NCI-H1417 treated with DMSO at 0.1 percent for 48 hours (cell line): ENCODE measurements around the gene CFAP46.
"Not testable (repeated sequence)": the region's sequence is repeated elsewhere in the genome, so short reads cannot be mapped to it uniquely, and the experiment has no call there.

Experiments used
- DNase-seq: peaks from one replicate; lab custom pipeline; 2025; lab: John Stamatoyannopoulos, UW

Gene CFAP46

DNA sequence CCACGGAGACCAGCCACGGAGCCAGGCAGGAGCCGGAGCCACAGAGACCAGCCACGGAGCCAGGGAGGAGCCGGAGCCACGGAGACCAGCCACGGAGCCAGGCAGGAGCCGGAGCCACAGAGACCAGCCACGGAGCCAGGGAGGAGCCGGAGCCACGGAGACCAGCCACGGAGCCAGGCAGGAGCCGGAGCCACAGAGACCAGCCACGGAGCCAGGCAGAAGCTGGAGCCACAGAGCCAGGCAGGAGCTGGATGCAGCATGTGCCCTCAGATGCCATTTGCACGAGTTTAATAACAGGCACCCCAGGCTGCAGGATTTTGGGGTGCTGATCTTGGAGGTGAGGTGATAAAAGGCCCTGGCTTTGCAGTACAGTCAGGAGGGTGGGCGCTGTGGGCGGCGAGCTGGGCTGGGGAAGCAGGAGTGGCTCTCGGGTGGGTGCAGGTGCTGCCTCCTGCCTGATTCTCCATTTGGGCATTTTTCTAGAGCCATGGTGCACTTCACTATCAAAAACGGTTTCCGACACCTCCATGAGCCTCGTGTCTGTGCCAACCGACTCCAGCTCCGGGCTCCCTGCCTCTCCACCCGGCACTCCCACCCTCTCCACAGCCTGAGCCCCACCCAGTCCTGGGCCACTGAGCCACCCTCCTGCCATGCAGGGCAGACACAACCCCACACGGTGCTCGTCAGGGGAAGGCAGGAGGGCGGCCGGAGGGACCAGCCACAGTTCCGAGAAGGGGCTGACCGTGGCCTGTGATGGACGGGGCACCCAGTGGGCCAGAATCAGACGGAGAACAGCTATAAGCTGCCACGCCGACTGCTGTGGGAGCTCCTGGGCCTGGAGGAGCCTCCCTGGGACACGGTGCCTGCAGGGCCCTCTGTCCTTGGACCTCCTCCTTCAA is 115.6 kb downstream of the CFAP46 start:
- DNase-seq = no peak

DNA sequence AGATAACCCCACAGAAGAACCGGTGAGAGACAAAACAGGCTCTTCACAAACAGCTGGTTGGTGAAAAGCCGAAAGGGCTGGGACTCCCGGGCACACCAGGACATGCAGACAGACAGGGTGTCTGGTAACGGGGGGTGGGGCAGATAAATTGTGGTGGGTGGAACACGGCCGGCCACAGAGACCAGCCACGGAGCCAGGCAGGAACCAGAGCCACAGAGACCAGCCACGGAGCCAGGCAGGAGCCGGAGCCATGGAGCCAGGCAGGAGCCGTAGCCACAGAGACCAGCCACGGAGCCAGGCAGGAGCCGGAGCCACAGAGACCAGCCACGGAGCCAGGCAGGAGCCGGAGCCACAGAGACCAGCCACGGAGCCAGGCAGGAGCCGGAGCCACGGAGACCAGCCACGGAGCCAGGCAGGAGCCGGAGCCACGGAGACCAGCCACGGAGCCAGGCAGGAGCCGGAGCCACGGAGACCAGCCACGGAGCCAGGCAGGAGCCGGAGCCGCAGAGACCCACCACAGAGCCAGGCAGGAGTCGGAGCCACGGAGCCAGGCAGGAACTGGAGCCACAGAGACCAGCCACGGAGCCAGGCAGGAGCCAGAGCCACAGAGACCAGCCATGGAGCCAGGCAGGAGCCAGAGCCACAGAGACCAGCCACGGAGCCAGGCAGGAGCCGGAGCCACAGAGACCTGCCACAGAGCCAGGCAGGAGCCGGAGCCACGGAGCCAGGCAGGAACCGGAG is 116.4 kb downstream of the CFAP46 start:
- DNase-seq = not testable (repeated sequence)

GRCh38 chr10:132820056-132820455 is 122.3 kb downstream of the CFAP46 start:
- no peak for DNase-seq

DNA sequence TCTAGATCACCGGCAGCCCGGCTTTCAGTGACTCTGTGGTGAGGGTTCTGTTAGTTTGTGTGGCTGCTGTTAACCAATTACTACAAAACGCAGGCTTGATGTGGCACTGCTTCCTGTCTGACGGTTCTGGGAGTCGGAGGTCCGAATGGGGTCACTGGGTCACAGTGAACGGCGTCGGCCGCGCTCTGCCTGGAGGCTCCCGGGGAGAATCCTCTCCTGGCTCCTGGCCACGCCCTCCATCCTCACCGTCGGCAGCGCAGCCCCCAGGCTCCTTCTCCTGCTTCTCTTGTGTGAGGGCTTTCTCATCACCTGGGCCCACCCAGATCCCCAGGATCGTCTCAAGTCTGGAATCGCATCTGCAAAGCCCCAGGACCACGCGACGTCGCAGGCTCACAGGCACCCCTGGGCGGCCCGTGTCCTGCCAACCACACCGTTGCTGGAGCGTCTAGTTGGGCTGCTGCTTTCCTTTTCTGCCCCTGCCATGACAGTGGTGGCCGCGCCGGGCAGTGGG is 124.6 kb downstream of the CFAP46 start:
- DNase-seq = no peak

GRCh38 chr10:132816718-132817117 is 125.7 kb downstream of the CFAP46 start:
- DNase-seq = no peak

GRCh38 chr10:132815168-132815857 is 127.1 kb downstream of the CFAP46 start:
- DNase-seq = no peak

GRCh38 chr10:132814469-132814856 is 127.9 kb downstream of the CFAP46 start:
- no peak for DNase-seq

DNA sequence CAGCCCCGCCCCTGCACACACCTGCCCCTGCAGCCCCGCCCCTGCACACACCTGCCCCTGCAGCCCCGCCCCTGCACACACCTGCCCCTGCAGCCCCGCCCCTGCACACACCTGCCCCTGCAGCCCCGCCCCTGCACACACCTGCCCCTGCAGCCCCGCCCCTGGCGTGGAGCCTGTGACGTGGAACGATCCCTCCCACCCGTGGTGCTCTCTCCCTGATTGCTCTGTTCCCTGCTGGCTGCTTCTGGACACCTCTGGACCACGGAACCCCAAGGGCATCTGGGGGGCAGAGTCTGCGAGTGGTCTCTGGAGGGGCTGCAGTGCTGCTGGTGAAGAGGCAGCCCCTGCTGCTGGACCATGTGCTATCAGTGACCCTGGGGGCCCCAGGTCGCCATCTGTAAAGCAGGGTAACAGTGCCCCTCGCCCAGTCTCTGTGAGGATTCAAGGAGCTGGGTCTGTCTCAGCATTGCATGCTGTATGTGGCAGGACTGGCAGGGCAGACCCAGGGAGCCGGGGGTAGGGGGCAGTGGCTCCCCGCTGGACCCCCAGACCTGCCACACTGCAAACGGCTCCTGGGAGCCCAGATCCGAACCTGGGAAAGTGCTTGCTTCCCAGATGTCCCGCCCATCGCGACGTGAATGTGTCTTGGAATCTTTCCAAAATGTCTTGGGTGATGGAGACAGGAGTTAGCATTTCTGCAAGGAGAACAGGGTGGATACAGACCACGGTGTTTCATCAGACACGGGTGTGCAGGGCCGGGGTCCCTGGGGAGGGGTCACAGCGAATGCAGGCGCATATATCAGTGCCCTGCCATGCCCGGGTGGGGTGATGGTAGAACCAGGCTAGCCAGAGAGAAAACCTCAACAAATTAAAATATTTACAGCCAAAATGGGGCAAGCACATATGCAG is 128.6 kb downstream of the CFAP46 start:
- no peak for DNase-seq

- DNase-seq = no peak
These were observed 129.4 kb downstream of the CFAP46 start for GRCh38 chr10:132813001-132813401.

DNA sequence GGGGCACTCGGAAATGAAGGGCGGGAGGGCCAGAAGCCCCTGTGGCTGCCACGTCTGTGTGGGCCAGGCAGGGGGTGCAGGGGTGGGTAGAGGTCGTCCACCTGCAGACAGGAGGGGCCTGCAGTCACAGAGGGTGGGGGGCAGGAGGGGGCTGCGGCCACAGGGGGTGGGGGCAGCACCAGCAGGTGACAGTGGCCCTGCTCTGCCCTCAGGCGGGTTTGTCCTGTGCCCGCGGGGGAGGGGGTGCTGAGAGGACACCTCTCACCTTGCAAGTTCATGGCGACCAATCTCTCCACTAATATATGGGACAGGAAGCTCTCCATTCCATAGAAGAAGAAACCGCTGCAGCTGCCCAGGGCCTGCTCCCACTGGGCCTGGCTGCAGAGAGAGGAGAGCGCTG is 129.8 kb downstream of the CFAP46 start:
- no peak for DNase-seq

- DNase-seq = no peak
These were observed 130.4 kb downstream of the CFAP46 start for GRCh38 chr10:132811891-132812481.

DNA sequence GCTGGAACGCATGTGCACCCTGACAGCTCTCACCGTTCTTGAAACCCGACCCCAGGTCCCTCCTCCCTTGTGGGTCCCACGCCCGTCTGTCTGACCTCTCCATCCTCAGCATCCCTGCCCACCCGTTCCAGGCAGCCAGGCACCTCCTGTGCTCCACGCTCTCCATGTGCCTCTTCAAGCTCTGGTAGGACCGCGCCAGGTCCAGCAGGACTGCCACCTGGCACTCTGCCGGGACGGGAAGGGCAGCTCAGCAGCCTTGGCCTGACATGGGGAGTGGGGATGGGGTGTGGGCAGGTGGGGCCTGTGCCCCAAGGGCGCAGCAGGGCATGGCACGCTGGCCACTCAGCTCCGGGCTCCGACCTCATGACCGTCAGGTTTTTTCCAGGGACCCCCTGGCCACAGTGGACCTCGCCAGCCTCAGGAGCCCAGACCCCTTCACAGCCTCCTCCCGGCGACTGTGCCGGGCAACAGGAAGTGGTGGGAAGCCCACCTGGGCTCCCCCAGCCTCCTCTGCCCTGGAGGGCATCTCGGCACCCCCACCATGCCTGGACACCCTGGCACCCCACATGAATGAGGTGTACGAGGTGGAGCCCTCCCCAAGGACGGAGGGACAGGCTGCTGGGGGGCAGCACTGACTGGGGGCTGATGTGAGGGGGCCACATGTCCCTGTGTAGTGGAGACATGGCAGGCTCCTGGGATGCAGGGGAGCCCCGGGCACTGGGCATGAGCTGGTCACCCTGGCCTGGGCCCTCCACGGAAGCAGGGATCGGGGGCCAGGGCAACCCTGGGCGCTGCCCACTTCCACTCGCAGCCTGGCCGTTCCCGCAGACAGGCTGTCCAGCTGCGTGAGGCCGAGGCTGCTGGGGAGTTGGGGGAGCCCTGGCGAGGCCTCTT is 131.3 kb downstream of the CFAP46 start:
- no peak for DNase-seq

- no peak for DNase-seq
These were observed 132.1 kb downstream of the CFAP46 start for GRCh38 chr10:132810141-132810806.

DNA sequence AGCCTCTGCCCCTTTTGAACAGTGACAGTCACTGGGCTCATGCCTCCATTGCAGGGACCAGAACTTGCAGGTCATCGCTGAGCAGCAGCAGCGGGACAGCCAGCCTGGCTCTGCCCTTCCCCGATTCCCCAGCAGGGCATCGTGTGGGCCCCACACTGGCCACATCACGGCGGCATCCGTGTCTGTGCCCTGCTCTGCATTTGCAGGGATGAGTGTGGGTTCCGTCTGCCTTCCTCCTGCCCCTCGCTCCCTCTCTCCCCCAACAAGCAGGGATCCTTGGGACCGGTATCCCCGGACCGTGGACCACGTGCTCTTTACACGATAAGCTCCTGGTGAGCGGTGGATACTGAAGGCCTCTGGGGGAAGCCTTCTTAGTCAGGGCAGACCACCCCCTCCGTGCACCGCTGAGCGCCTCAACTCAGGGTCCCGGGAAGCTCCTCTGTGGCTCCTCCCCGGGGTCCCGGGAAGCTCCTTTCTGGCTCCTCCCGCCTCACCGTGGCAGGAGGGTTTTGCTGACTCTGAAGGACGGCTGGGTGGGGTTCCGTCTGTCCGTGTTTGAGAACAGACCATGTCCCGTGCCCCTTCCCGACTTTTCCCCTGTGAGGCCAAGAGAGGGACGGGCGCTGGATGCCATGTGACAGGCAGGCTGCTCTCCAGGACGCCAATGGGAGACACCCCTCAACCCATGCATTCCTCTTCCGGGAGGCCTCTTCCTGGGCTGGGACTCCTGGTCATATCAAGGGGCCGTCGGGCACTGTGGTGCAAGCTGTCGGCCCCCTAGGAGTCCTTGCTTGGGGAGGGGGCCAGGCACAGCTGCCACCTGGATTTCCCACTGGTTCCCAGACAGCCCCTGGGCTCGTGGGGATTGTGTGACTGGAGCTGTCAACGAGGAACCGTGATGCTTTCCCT is 132.9 kb downstream of the CFAP46 start:
- DNase-seq = no peak

DNA sequence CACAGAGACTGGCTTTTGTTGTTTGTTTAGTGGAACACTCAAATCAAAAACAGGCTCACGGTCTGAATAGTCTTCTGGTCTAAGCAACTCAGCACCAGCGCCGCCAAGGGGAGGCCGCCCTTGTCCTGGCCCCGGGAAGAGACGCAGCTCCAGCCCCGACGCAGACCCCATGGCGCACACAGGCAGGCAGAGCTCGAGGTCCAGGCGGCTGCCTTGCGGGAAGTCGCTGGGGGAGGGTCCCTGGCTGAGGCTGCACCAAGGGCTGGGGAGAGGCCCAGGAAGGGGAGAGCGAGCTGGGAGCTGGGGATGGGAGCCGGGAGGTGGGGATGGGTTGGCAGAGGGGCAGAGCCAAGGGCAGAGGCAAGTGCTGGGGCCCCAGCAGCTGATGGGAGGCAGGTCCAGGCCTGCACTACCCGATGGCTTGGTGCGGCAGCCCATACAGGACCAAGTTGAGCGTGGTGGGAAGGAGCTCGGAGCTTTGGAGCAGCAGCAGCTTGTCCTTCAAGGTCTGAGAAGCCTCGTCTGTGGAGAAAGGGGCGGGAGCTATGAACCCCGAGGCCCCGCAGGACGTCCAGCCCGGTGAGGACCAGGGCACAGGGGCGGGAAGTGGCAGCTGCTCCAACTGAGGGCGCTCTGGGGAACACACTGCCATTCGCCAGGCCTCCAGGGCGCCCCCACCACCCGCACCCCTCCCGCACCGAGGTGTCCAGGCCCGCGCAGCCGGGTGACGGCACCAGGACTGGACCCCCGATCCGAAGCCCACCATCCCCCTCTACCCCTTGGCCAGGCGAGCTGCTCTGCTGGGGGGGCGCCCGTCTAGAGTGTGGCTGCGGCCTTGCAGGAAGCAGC is 133.8 kb downstream of the CFAP46 start:
- DNase-seq = no peak

GRCh38 chr10:132807621-132808049 is 134.7 kb downstream of the CFAP46 start:
- no peak for DNase-seq

DNA sequence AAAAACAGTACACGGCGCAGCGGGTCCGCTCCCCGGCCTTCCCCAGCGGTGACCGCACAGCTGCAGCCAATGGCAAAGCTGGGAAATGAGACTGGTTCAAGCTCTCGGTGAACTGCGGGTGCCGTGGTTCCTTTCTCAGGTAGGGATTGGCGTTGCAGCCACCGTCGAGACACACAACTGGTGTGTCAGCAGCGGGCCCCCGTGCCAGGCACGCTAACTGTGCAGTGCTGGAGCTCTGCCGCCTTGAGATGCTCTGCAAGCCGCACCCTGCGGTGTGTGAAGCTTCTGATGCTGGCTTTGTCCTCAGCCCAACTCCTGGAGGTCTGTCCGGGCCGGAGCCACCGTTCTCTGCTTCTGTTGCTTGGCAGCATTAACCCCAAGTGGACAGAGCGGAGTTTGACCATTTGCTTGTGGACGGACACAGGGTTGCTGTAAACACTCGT is 135.8 kb downstream of the CFAP46 start:
- no peak for DNase-seq
